Measurements from ENCODE around the gene LMF1.
"Not testable (repeated sequence)": the region's sequence is repeated elsewhere in the genome, so short reads cannot be mapped to it uniquely, and the experiment has no call there.

The LMF1 gene

DNA sequence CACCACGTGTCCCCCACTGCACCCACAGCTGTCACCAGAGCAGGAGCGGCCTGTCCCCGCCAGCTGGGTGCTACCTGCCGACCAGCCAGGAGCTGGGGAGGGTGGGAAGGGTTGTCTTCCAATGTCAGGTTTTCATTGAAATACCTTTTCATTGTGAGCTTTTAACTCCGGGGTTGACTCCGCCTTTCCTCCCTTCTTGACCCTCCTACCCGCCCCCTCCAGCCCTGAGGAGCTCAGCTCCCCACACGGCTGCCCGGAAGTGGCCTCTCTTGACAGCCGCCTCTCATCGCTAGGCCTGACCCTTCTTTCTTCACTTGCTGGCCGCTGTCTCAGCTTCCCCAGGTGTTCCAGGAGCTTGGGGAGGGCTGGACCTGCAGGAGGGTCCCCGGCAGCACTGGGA lies 149.0 kb downstream of the LMF1 start:
- DNase-seq (ENCODE audit: low read depth) = no peak
- TF ChIP-seq, protein P1, sequence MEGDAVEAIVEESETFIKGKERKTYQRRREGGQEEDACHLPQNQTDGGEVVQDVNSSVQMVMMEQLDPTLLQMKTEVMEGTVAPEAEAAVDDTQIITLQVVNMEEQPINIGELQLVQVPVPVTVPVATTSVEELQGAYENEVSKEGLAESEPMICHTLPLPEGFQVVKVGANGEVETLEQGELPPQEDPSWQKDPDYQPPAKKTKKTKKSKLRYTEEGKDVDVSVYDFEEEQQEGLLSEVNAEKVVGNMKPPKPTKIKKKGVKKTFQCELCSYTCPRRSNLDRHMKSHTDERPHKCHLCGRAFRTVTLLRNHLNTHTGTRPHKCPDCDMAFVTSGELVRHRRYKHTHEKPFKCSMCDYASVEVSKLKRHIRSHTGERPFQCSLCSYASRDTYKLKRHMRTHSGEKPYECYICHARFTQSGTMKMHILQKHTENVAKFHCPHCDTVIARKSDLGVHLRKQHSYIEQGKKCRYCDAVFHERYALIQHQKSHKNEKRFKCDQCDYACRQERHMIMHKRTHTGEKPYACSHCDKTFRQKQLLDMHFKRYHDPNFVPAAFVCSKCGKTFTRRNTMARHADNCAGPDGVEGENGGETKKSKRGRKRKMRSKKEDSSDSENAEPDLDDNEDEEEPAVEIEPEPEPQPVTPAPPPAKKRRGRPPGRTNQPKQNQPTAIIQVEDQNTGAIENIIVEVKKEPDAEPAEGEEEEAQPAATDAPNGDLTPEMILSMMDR (IDR thresholded peaks at IDR 0.05; ENCODE audit: control insufficient read depth, extremely low read depth, insufficient read depth) = no peak
- H3K4me3 ChIP-seq (ENCODE audit: low read depth, low read length) = no peak overlapping the region

DNA sequence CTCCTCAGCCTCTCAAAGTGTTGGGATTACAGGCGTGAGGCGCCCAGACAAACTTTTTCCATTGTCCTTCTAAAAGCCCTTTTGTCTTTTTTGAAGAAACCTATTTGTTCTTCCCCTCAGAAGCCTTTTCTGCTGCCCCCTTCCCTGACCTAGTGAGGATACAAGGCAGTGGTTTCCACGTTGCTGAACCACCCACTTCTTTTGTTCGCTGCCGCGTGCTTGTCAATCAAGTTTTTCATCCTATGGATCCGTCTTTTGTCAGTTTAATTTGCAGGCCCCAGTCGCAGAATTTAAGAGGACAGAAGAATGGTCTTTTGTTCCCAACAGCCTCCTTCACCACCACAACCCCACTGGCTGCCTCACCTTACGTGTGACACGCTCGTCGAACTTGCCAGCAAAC lies 150.0 kb downstream of the LMF1 start:
- DNase-seq (ENCODE audit: low read depth) = no peak
- H3K4me3 ChIP-seq (ENCODE audit: low read depth, low read length) = no peak overlapping the region
- TF ChIP-seq, protein P1 (IDR thresholded peaks at IDR 0.05; ENCODE audit: control insufficient read depth, extremely low read depth, insufficient read depth) = no peak

DNA sequence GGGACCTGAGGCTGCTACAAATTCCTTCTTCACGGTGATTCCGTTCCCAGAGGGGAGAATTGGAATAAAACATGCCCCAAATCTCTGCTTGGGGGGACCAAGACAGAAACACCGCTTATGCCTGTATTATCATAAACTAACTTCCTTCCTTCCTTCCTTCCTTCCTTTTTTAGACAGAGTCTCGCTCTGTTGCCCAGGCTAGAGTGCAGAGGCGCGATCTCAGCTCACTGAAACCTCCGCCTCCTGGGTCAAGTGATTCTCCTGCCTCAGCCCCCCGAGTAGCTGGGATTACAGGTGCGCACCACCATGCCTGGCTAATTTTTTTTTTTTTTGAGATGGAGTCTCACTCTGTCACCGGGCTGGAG lies 150.8 kb downstream of the LMF1 start:
- DNase-seq (ENCODE audit: low read depth); H3K4me3 ChIP-seq (ENCODE audit: low read depth, low read length): not testable (repeated sequence)

DNA sequence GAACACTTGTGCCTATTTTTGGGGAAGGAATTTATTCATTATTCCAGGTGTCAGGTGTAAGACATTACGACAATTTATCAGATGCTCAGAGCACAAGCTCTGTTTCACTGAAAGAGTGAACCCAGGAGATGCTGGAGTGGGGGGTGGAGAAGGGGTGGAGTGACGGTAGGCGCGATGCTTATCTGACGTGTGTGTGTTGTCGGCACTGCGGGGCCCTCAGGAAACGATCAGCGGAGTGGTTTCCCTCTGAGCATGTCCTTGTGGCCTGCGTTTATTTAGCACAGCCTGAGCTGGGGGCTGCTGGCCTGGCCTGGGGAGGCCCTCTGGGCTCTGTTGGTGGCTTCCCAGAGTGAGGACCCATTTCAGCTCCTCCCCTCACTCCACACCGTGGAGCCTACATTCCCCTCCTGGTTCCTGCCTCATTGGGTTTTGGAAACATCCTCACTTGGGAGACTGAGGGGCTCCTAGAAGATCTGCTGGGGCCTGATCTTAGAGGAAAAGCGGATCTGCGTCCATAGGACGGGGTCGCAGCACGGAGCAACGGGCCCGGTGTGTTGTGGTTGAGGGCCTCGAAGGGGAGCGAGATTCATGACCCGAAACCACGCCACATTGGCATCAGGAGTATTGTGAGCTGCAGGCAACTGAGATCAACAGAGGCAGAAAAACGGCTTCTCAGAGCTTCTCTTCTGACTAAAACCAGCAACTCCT lies 151.3 kb downstream of the LMF1 start:
- DNase-seq (ENCODE audit: low read depth) = no peak
- no peak overlapping the region for H3K4me3 ChIP-seq (ENCODE audit: low read depth, low read length)
- TF ChIP-seq, protein P1 (IDR thresholded peaks at IDR 0.05; ENCODE audit: control insufficient read depth, extremely low read depth, insufficient read depth) = no peak

DNA sequence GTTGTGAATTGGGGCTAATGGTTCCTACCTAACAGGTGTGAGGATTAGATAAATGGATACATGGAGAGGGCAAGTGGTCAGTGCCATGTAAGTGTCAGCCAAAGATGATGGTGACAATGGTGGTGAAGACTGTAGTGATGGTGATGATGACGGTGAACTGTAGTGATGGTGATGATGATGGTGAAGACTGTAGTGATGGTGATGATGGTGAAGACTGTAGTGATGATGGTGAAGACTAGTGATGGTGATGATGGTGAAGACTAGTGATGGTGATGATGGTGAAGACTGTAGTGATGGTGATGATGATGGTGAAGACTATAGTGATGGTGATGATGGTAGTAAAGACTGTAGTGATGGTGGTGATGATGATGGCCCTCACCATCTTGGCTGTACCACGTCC lies 152.2 kb downstream of the LMF1 start:
- no peak overlapping the region for H3K4me3 ChIP-seq (ENCODE audit: low read depth, low read length)
- no peak for DNase-seq (ENCODE audit: low read depth)
- TF ChIP-seq, protein P1 (IDR thresholded peaks at IDR 0.05; ENCODE audit: control insufficient read depth, extremely low read depth, insufficient read depth) = no peak

DNA sequence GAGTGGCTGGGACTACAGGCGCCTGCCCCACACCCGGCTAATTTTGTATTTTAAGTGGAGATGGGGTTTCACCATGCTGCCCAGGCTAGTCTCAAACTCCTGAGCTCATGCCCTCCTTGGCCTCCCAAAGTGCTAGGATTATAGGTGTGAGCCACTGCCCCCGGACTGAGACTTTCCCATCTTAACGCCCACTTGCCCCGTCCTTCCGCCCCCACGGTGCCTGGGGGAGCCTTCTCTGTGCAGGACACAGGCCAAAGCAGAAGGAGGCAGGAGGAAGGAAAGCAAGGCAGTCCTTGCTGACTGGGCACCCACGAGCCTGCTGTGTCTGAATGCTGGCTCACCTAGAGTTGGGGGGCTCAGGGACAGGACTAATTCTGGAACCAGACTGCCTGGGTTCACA lies 152.7 kb downstream of the LMF1 start:
- H3K4me3 ChIP-seq (ENCODE audit: low read depth, low read length) = no peak overlapping the region
- TF ChIP-seq, protein P1 (IDR thresholded peaks at IDR 0.05; ENCODE audit: control insufficient read depth, extremely low read depth, insufficient read depth) = no peak
- DNase-seq (ENCODE audit: low read depth) = no peak

DNA sequence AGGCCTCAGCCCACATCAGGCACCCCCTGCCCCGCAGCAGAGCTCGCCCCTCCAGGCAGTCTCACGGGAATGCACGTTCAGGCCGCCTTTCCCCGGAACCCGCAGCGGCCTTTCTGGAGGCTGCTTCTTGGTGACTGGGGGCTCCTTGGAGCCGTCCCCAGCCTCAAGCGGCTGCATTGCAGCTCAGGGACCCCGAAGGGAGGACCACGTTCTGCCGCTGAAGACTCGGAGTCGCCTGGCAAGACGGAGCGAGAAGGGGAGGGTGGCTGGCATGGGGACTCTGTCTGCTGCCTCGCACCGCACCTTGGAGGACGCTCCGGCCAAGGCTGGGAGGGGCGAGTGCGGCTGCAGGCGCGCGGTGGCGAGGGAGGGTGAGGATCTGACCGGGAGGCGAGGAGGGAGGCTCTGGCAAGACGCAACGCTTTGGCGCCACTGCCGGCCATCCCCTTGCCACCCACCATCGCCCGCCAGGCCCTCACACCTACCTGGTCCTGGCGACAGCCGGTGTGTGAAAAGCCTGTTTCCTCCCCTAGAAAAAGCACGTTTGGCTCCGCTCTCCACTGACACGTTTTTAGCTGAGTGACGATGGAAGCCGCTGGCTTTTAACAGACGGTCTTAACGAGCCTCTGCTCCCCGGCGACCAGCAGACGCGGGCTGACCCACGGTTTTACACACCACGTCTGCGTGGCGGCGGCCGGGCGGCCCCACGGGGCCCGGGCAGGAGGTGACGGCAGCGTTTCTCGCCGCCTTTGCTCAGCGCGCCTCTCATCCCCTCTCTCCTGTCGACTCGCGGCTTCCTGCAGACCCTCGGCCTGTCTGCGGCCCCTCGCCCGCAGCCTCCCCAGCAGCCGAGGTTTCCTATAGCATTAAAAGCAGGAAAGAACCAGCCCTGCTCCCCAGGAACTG lies 153.5 kb downstream of the LMF1 start:
- H3K4me3 ChIP-seq (ENCODE audit: low read depth, low read length) = no peak overlapping the region
- no peak for DNase-seq (ENCODE audit: low read depth)
- TF ChIP-seq, protein P1 (IDR thresholded peaks at IDR 0.05; ENCODE audit: control insufficient read depth, extremely low read depth, insufficient read depth) = no peak

All from LNCaP clone FGC (cell line).